Measurements from ENCODE around the gene ADGRG1.

DNA sequence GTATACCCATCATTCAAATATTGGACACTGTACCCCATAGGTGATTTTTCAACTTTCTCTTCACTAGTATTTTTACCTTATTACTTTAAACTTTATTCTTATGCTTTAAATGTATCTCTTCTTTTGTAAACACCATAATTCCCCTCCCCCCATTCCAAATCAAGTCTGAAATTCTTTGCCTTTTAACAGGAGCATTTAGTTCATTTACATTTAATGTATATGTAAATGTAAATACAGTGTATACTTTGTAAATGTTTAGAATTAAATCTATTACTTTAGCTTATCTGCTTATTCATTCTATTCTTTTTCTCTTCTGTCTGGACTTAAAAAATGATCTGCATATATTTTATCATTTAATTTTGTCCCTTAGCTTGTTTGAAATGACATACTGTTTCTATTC, 30.0 kb upstream of the ADGRG1 start:
- no peak for TF ChIP-seq CTCF (IDR thresholded peaks at IDR 0.05)
- TF ChIP-seq ZFX (IDR thresholded peaks at IDR 0.05; ENCODE audit: borderline replicate concordance), result no peak
